K562 (cell line): ENCODE results near the gene USP43. TPM values are rescaled to one million over a fixed set of nuclear protein-coding genes. Genes with fewer than 3 reads are reported as not detected.

Experiments
- ATAC-seq: fragments of 200-7000 bp; cut with Tn5 transposase; 3 replicates; pipeline ENCODE4 v1.9.1; 2020; ENCODE audit warnings: moderate library complexity
- BruUV-seq: library from RNA; stranded (reverse); fragments of 400-500 nt; replicated peaks from 2 replicates; lab custom pipeline; 2021; lab: Mats Ljungman, UMichigan
- CTCF ChIA-PET: fragments of 300-600 bp; formaldehyde crosslinking; extraction: SDS; loops from one replicate; lab custom pipeline; 2021; ENCODE audit warnings: low intra/inter-chr PET ratio; lab: Yijun Ruan, JAX
- POLR2A ChIA-PET: fragments of 300-600, 350-650 bp; sonication (Branson Sonifier 250); formaldehyde crosslinking; extraction: SDS; loops from one replicate; lab custom pipeline; 2021; ENCODE audit warnings: antibody characterized with exemption, inconsistent platforms; lab: Yijun Ruan, JAX
- DNase-seq, 4 experiments: peaks; one replicate each; pipeline versions ENCODE4 v3.0.0 to v3.0.0-alpha.2; 2011 to 2018; ENCODE audit warnings: low spot score in 3 of 4, mixed read lengths in 3 of 4; ENCODE audit errors: extremely low read depth in 1 of 4
- FAIRE-seq: peaks from 2 replicates; lab custom pipeline; 2011; peaks lifted over from hg19 to GRCh38; lab: Jason Lieb, UNC
- H2AFZ ChIP-seq: 2 replicates; pipeline ENCODE4 v1.6.0; 2011; ENCODE audit warnings: low read depth, low read length, control low read depth, inconsistent platforms
- H3K27ac ChIP-seq: fragments of 200-600 bp; 3 replicates; pipeline ENCODE4 v1.8.0; 2011; ENCODE audit warnings: low read depth, mild to moderate bottlenecking, control low read depth, inconsistent platforms, low read length, moderate library complexity, mixed read lengths; ENCODE audit errors: extremely low read depth
- H3K27me3 ChIP-seq, 2 experiments: fragments of 300-600 bp in 1 of 2; 2 replicates in 1 of 2; 3 replicates in 1 of 2; pipeline versions ENCODE4 v1.6.0 to v1.8.0; 2011; ENCODE audit warnings: inconsistent platforms in 2 of 2, low read length in 2 of 2, mild to moderate bottlenecking in 1 of 2, mixed read lengths in 1 of 2, moderate library complexity in 1 of 2; ENCODE audit not compliant: control insufficient read depth in 2 of 2, insufficient read depth in 2 of 2
- H3K36me3 ChIP-seq: fragments of 300-600 bp; 3 replicates; pipeline ENCODE4 v1.8.0; 2011; ENCODE audit warnings: mild to moderate bottlenecking, low read length, inconsistent platforms; ENCODE audit not compliant: control insufficient read depth, insufficient read depth
- H3K4me1 ChIP-seq, 2 experiments: fragments of 200-600 bp in 1 of 2; replicated peaks in 1 of 2; 2 replicates in 1 of 2; 3 replicates in 1 of 2; pipeline versions ENCODE4 v1.5.1 to v1.8.0; 2011; ENCODE audit warnings: inconsistent platforms in 2 of 2, low read length in 2 of 2, mild to moderate bottlenecking in 1 of 2, mixed read lengths in 1 of 2, moderate library complexity in 1 of 2; ENCODE audit not compliant: control insufficient read depth in 2 of 2, insufficient read depth in 2 of 2
- H3K4me2 ChIP-seq: 2 replicates; pipeline ENCODE4 v1.6.1; 2011; ENCODE audit warnings: low read length, control low read depth, inconsistent platforms, mixed read lengths; ENCODE audit not compliant: insufficient read depth
- H3K4me3 ChIP-seq: fragments of 200-600 bp; sonication (generic), shearing (Covaris generic); 2 replicates; pipeline ENCODE4 v1.5.1; 2016; ENCODE audit warnings: control low read depth, inconsistent platforms
- H3K79me2 ChIP-seq: fragments of 200-600 bp; 3 replicates; pipeline ENCODE4 v1.8.0; 2011; ENCODE audit warnings: low read length, inconsistent platforms; ENCODE audit not compliant: control insufficient read depth, insufficient read depth
- H3K9ac ChIP-seq, 2 experiments: 2 replicates each; pipeline versions ENCODE4 v1.6.0 to v1.6.1; 2011; ENCODE audit warnings: low read depth in 2 of 2, low read length in 2 of 2, control low read depth in 1 of 2, inconsistent platforms in 1 of 2, mild to moderate bottlenecking in 1 of 2, mixed read lengths in 1 of 2; ENCODE audit not compliant: insufficient read depth in 1 of 2
- H3K9me1 ChIP-seq: one replicate; pipeline ENCODE4 v1.6.0; 2011; ENCODE audit warnings: inconsistent platforms, mild to moderate bottlenecking, low read length, moderate library complexity; ENCODE audit not compliant: control insufficient read depth, insufficient read depth
- H3K9me3 ChIP-seq: replicated peaks from 2 replicates; pipeline ENCODE4 v1.5.1; 2011; ENCODE audit warnings: low read depth, low read length, inconsistent platforms; ENCODE audit not compliant: control insufficient read depth, insufficient read depth
- H4K20me1 ChIP-seq: replicated peaks from 2 replicates; pipeline ENCODE4 v1.6.1; 2011; ENCODE audit warnings: low read length, inconsistent platforms, mixed read lengths; ENCODE audit not compliant: control insufficient read depth, insufficient read depth
- CHD1 ChIP-seq: fragments of 200-600 bp; sonication (generic); IDR thresholded peaks from one replicate; pipeline ENCODE4 v1.6.1; 2012; ENCODE audit warnings: mild to moderate bottlenecking, moderate library complexity, low read length, inconsistent platforms
- CSDE1 ChIP-seq, 2 experiments: fragments of 450-650 bp; IDR thresholded peaks; 2 replicates each; pipeline ENCODE4 v1.6.1; 2016; ENCODE audit warnings: mild to moderate bottlenecking in 1 of 2
- ESRRA ChIP-seq: fragments of 450-650 bp; IDR thresholded peaks from 2 replicates; pipeline ENCODE4 v1.6.1; 2014; ENCODE audit warnings: low read depth, mild to moderate bottlenecking, moderate library complexity, borderline replicate concordance
- EZH2 ChIP-seq: IDR thresholded peaks from 2 replicates; pipeline ENCODE4 v1.6.1; 2012; ENCODE audit warnings: low read depth, mild to moderate bottlenecking, inconsistent platforms, low read length, borderline replicate concordance
- FOXA1 ChIP-seq: fragments of 450-650 bp; IDR thresholded peaks from 2 replicates; pipeline ENCODE4 v1.6.1; 2016; ENCODE audit warnings: mild to moderate bottlenecking, borderline replicate concordance
- GATA2 ChIP-seq: sonication (generic); formaldehyde crosslinking; IDR thresholded peaks from 2 replicates; pipeline ENCODE4 v1.4.0; 2020; ENCODE audit warnings: mild to moderate bottlenecking, missing genetic modification reagents
- JUNB ChIP-seq: fragments of 450-650 bp; formaldehyde crosslinking; conservative IDR thresholded peaks from 2 replicates; pipeline ENCODE4 v1.4.0; 2020; ENCODE audit warnings: mild to moderate bottlenecking
- SMAD3 ChIP-seq: fragments of 450-650 bp; formaldehyde crosslinking; conservative IDR thresholded peaks from 2 replicates; pipeline ENCODE4 v1.4.0; 2020; ENCODE audit warnings: mild to moderate bottlenecking
- TARDBP ChIP-seq: fragments of 450-650 bp; IDR thresholded peaks from 2 replicates; pipeline ENCODE4 v1.6.1; 2016
- TCF15 ChIP-seq: fragments of 250-450 bp; sonication (Bioruptor Pico); IDR thresholded peaks from 2 replicates; pipeline ENCODE4 v1.8.0; 2022; ENCODE audit warnings: moderate library complexity, mild to moderate bottlenecking, inconsistent platforms
- THRA ChIP-seq: fragments of 450-650 bp; IDR thresholded peaks from 2 replicates; pipeline ENCODE4 v1.6.1; 2017; ENCODE audit warnings: mild to moderate bottlenecking, moderate library complexity
- ZNF174 ChIP-seq: fragments of 250-450 bp; sonication (Bioruptor Pico); IDR thresholded peaks from 2 replicates; pipeline ENCODE4 v1.4.0; 2020; ENCODE audit warnings: mild to moderate bottlenecking
- ZNF175 ChIP-seq: fragments of 200-800 bp; sonication (Bioruptor generic); IDR thresholded peaks from 2 replicates; pipeline ENCODE4 v1.6.1; 2016; ENCODE audit warnings: low read depth, mild to moderate bottlenecking, missing genetic modification characterization, missing compliant biosample characterization
- ZNF282 ChIP-seq: sonication (generic); formaldehyde crosslinking; IDR thresholded peaks from 2 replicates; pipeline ENCODE4 v1.8.1; 2023; ENCODE audit warnings: missing genetic modification reagents
- ZNF766 ChIP-seq: fragments of 200-800 bp; sonication (Bioruptor generic); conservative IDR thresholded peaks from 2 replicates; pipeline ENCODE4 v1.6.1; 2016; ENCODE audit warnings: missing genetic modification characterization, missing compliant biosample characterization
- WGBS: fragments of 100-300 bp; shearing (Covaris generic); methylation state at CpG from one replicate; pipeline ENCODE4 v1.1.6; 2016; ENCODE audit warnings: low coverage, mixed read lengths; ENCODE audit not compliant: insufficient coverage; ENCODE audit errors: missing lambda C conversion rate; 5-methylcytosine and 5-hydroxymethylcytosine counted together
- in situ Hi-C: fragments of 300-500 bp; cut with MboI; formaldehyde crosslinking; loops from 4 replicates; pipeline ENCODE4 v1.15.0; 2018; ENCODE audit warnings: inconsistent platforms, mixed read lengths
- intact Hi-C: fragments of 100-400 bp; cut with micrococcal nuclease; formaldehyde crosslinking; loops from 2 replicates; pipeline ENCODE4 v1.14.2; 2022
- polyA plus RNA-seq, 8 experiments: library from polyadenylated mRNA; depleted of rRNA in 4 of 8; stranded (reverse) in 5 of 8; unstranded in 3 of 8; fragments of >200 nt; fragmentation: Nextera tagmentation in 2 of 8; fragmentation: Illumina TruSeq in 1 of 8; extraction: Ambion mirVana in 2 of 8; extraction: Trizol in 1 of 8; gene quantifications; 2 replicates each; pipeline versions ENCODE4 v1.2.1 to v1.2.3, GENCODE V29; 2011 to 2014; ENCODE audit warnings: inconsistent platforms in 1 of 8, missing spikeins in 1 of 8
- total RNA-seq, 7 experiments: library from RNA; depleted of rRNA in 6 of 7; stranded (reverse); fragments of >200 nt in 6 of 7; fragmentation: Illumina TruSeq in 2 of 7; extraction: Trizol in 2 of 7; gene quantifications; 2 replicates each; pipeline versions ENCODE4 v1.2.1 to v1.2.3, GENCODE V29; 2011 to 2021; ENCODE audit warnings: low replicate concordance in 1 of 7

The USP43 gene
- total and polyA plus RNA-seq, 9 of the 15 experiments (the other 6 are each of a cell fraction or from before 2014, with no cell fraction given), result 0.01 to 0.18 (median 0.06) TPM; not detected in 1

GRCh38 chr17:9628509-9628908, 16.8 kb upstream of the USP43 start:
- intact Hi-C loops (no loop called here), in situ Hi-C loops (no loop called here)
- WGBS, result 0% methylated on average over 5 of the region's 10 CpGs
- Histone ChIP-seq H3K4me1 (no peaks in the 10 kb centered on the region), H3K4me2 (no peak overlapping the region), H3K27me3 (peaks cover 3 to 10% of the 10 kb centered on the region in 2 experiments; a peak in 3 of 5 replicates), H3K27ac (no peak overlapping the region), H2AFZ (no peak overlapping the region), H3K9me1 (no peaks in the 10 kb centered on the region), H3K9ac (no peak overlapping the region), H3K79me2 (no peaks in the 10 kb centered on the region), H3K36me3 (no peaks in the 10 kb centered on the region), H3K9me3 (no peaks in the 10 kb centered on the region), H4K20me1 (no peaks in the 10 kb centered on the region), H3K4me3 (no peak overlapping the region)
- DNase-seq (no peak), FAIRE-seq (no peak), ATAC-seq (no peak)
- ChIA-PET CTCF (no interaction called here), POLR2A (interaction anchor here (0.7 kb wide), 1 partner anchor 276 kb away, joined by 3 read pairs; no protein-coding TSS in a partner anchor)
- no TSS peak for BruUV-seq
- TF ChIP-seq SMAD3 (CRISPR knock-in tag), result no peak
- TF ChIP-seq FOXA1, result no peak
- no peak for TF ChIP-seq GATA2 (CRISPR knock-in tag)
- no peak for TF ChIP-seq CSDE1 (IDR thresholded peaks at IDR 0.05)

- in situ Hi-C loops, result no loop called here
- Histone ChIP-seq H3K79me2 (no peaks in the 10 kb centered on the region), H3K36me3 (no peaks in the 10 kb centered on the region), H4K20me1 (no peaks in the 10 kb centered on the region), H3K4me3 (no peak overlapping the region), H3K4me1 (no peaks in the 10 kb centered on the region), H3K27ac (no peak overlapping the region), H3K9ac (no peak overlapping the region), H2AFZ (no peak overlapping the region), H3K9me1 (no peaks in the 10 kb centered on the region), H3K4me2 (no peak overlapping the region), H3K27me3 (peaks cover 3 to 10% of the 10 kb centered on the region in 2 experiments; a peak in 3 of 5 replicates), H3K9me3 (no peaks in the 10 kb centered on the region)
- CTCF ChIA-PET, result no interaction called here
- intact Hi-C loops, result no loop called here
- BruUV-seq, result no TSS peak
- DNase-seq (no peak), FAIRE-seq (no peak), ATAC-seq (no peak)
- WGBS, result 5% methylated on average over 10 of the region's 11 CpGs
- POLR2A ChIA-PET, result no interaction called here
- TF ChIP-seq THRA, result no peak
- TF ChIP-seq EZH2, result no peak
- TF ChIP-seq ESRRA, result no peak
- TF ChIP-seq JUNB (CRISPR knock-in tag), result no peak
- no peak for TF ChIP-seq ZNF174 (CRISPR knock-in tag)
- no peak for TF ChIP-seq TARDBP
- TF ChIP-seq ZNF282 (CRISPR knock-in tag), result no peak
- no peak for TF ChIP-seq TCF15
- TF ChIP-seq ZNF175, result no peak
- no peak for TF ChIP-seq ZNF766 (CRISPR knock-in tag)
- TF ChIP-seq CHD1, result no peak
Measured at GRCh38 chr17:9632741-9633140, 12.6 kb upstream of the USP43 start.
